Neural cell (in vitro differentiated cells): ENCODE data around the gene ABI3BP. TPM values are rescaled to one million over a fixed set of nuclear protein-coding genes. Genes with fewer than 3 reads are reported as not detected.

Experiments used
- H2AFZ ChIP-seq: fragments of 200-600, 300-800 bp; sonication (generic), shearing (Covaris generic); 2 replicates; pipeline ENCODE4 v1.6.0; 2014; ENCODE audit warnings: low read depth, mild to moderate bottlenecking, antibody characterized with exemption, low read length, moderate library complexity
- H3F3A ChIP-seq: fragments of 200-600 bp; shearing (Covaris generic); 2 replicates; pipeline ENCODE4 v1.6.1; 2016; ENCODE audit warnings: mild to moderate bottlenecking, moderate library complexity, mixed read lengths, antibody characterized with exemption, low read length; ENCODE audit not compliant: insufficient read depth, poor library complexity, severe bottlenecking
- H3K27ac ChIP-seq: fragments of 200-600, 300-800 bp; sonication (generic), shearing (Covaris generic); 2 replicates; pipeline ENCODE4 v1.5.1; 2014; ENCODE audit warnings: mild to moderate bottlenecking, low read length, moderate library complexity
- H3K27me3 ChIP-seq: fragments of 300-800, 200-600 bp; sonication (generic), shearing (Covaris generic); 2 replicates; pipeline ENCODE4 v1.6.0; 2014; ENCODE audit warnings: mild to moderate bottlenecking, low read depth, low read length, moderate library complexity; ENCODE audit not compliant: insufficient read depth
- H3K36me3 ChIP-seq: fragments of 300-800, 200-600 bp; sonication (generic), shearing (Covaris generic); 2 replicates; pipeline ENCODE4 v1.5.1; 2014; ENCODE audit warnings: mild to moderate bottlenecking, antibody characterized with exemption, low read length, moderate library complexity; ENCODE audit not compliant: insufficient read depth
- H3K4me2 ChIP-seq: fragments of 300-800, 200-600 bp; sonication (generic), shearing (Covaris generic); 2 replicates; pipeline ENCODE4 v1.6.0; 2014; ENCODE audit warnings: mild to moderate bottlenecking, low read length
- H3K4me3 ChIP-seq: fragments of 300-800, 200-600 bp; sonication (generic), shearing (Covaris generic); 2 replicates; pipeline ENCODE4 v1.5.1; 2014; ENCODE audit warnings: mild to moderate bottlenecking, low read length, moderate library complexity
- H3K79me2 ChIP-seq: fragments of 200-600 bp; shearing (Covaris generic); replicated peaks from 2 replicates; pipeline ENCODE4 v1.6.0; 2014; ENCODE audit warnings: mild to moderate bottlenecking, low read length, moderate library complexity; ENCODE audit not compliant: insufficient read depth
- H3K9ac ChIP-seq: fragments of 300-800, 200-600 bp; sonication (generic), shearing (Covaris generic); 2 replicates; pipeline ENCODE4 v1.6.1; 2016; ENCODE audit warnings: mild to moderate bottlenecking, low read length, mixed read lengths
- H3K9me2 ChIP-seq: fragments of 200-600 bp; shearing (Covaris generic); 2 replicates; pipeline ENCODE4 v1.6.1; 2016; ENCODE audit warnings: mild to moderate bottlenecking, low read length, mixed read lengths; ENCODE audit not compliant: insufficient read depth
- H3K9me3 ChIP-seq: fragments of 200-600, 300-800 bp; sonication (generic), shearing (Covaris generic); 2 replicates; pipeline ENCODE4 v1.6.1; 2016; ENCODE audit warnings: mild to moderate bottlenecking, mixed run types, low read length, moderate library complexity, mixed read lengths
- H4K20me1 ChIP-seq: fragments of 200-600 bp; shearing (Covaris generic); 2 replicates; pipeline ENCODE4 v1.6.1; 2016; ENCODE audit warnings: mild to moderate bottlenecking, mixed run types; ENCODE audit not compliant: insufficient read depth
- CTCF ChIP-seq: fragments of 450-650 bp; IDR thresholded peaks from 2 replicates; pipeline ENCODE4 v1.5.1; 2014; ENCODE audit warnings: antibody characterized with exemption, mild to moderate bottlenecking, moderate library complexity; ENCODE audit not compliant: poor library complexity, severe bottlenecking
- EP300 ChIP-seq: fragments of 450-650 bp; conservative IDR thresholded peaks from 2 replicates; pipeline ENCODE4 v1.6.1; 2014; ENCODE audit warnings: antibody characterized with exemption, mild to moderate bottlenecking, moderate library complexity; ENCODE audit not compliant: poor library complexity, severe bottlenecking
- EZH2 ChIP-seq: fragments of 200-600, 300-800 bp; shearing (Covaris generic), sonication (generic); IDR thresholded peaks from 2 replicates; pipeline ENCODE4 v1.6.1; 2014; ENCODE audit warnings: antibody characterized with exemption, low read length, borderline replicate concordance, mild to moderate bottlenecking; ENCODE audit not compliant: insufficient read depth, poor library complexity, severe bottlenecking
- MXI1 ChIP-seq: fragments of 450-650 bp; conservative IDR thresholded peaks from 2 replicates; pipeline ENCODE4 v1.6.1; 2014; ENCODE audit warnings: antibody characterized with exemption, mild to moderate bottlenecking; ENCODE audit not compliant: poor library complexity, severe bottlenecking
- POLR2AphosphoS5 ChIP-seq: IDR thresholded peaks from 2 replicates; pipeline ENCODE4 v1.6.1; 2012
- RAD21 ChIP-seq: fragments of 450-650 bp; conservative IDR thresholded peaks from 2 replicates; pipeline ENCODE4 v1.6.1; 2014; ENCODE audit warnings: antibody characterized with exemption, mild to moderate bottlenecking, moderate library complexity
- REST ChIP-seq: IDR thresholded peaks from 2 replicates; pipeline ENCODE4 v1.6.1; 2012; ENCODE audit warnings: borderline replicate concordance
- SMC3 ChIP-seq: fragments of 450-650 bp; conservative IDR thresholded peaks from 2 replicates; pipeline ENCODE4 v1.6.1; 2014; ENCODE audit warnings: antibody characterized with exemption, mild to moderate bottlenecking, moderate library complexity; ENCODE audit not compliant: poor library complexity
- TAF1 ChIP-seq: IDR thresholded peaks from 2 replicates; pipeline ENCODE4 v1.6.1; 2012; ENCODE audit warnings: low read depth
- polyA plus RNA-seq: library from polyadenylated mRNA; depleted of rRNA; stranded (reverse); fragments of >200 nt; gene quantifications from 2 replicates; pipeline ENCODE4 v1.2.3, GENCODE V29; 2014

The ABI3BP gene
- polyA plus RNA-seq, 1 donor from 2014 or later: not detected

GRCh38 chr3:100717637-100718487, 275.4 kb downstream of the ABI3BP start:
- H3K79me2 ChIP-seq: peaks cover 57% of the 10 kb centered on the region
- H3K9me2 ChIP-seq: no peaks in the 10 kb centered on the region
- no peak overlapping the region for H3K9ac ChIP-seq
- H3K4me3 ChIP-seq: no peak overlapping the region
- H3K9me3 ChIP-seq: no peaks in the 10 kb centered on the region
- H3K27ac ChIP-seq: no peak overlapping the region
- H4K20me1 ChIP-seq: no peaks in the 10 kb centered on the region
- no peak overlapping the region for H3K4me2 ChIP-seq
- TF ChIP-seq TAF1: no peak
- no peak for TF ChIP-seq REST
- no peak for TF ChIP-seq EP300
- no peak for TF ChIP-seq MXI1
- TF ChIP-seq CTCF: no peak
- TF ChIP-seq EZH2: no peak
- TF ChIP-seq RAD21: no peak
- TF ChIP-seq SMC3: no peak
- no peak for TF ChIP-seq POLR2AphosphoS5
- H3K27me3 ChIP-seq: no peaks in the 10 kb centered on the region
- no peaks in the 10 kb centered on the region for H3F3A ChIP-seq
- H3K36me3 ChIP-seq: peaks cover 10% of the 10 kb centered on the region
- H2AFZ ChIP-seq: no peak overlapping the region

- no peaks in the 10 kb centered on the region for H3K9me3 ChIP-seq
- no peak overlapping the region for H3K27ac ChIP-seq
- no peak overlapping the region for H3K9ac ChIP-seq
- no peaks in the 10 kb centered on the region for H3K27me3 ChIP-seq
- no peaks in the 10 kb centered on the region for H3K9me2 ChIP-seq
- no peak overlapping the region for H2AFZ ChIP-seq
- H3K36me3 ChIP-seq: peaks cover 10% of the 10 kb centered on the region
- H4K20me1 ChIP-seq: no peaks in the 10 kb centered on the region
- peaks cover 65% of the 10 kb centered on the region for H3K79me2 ChIP-seq
- H3F3A ChIP-seq: no peaks in the 10 kb centered on the region
- no peak overlapping the region for H3K4me3 ChIP-seq
- no peak overlapping the region for H3K4me2 ChIP-seq
- no peak for TF ChIP-seq MXI1
- no peak for TF ChIP-seq SMC3
- TF ChIP-seq REST: no peak
- TF ChIP-seq POLR2AphosphoS5: no peak
- TF ChIP-seq TAF1: no peak
- no peak for TF ChIP-seq EP300
- no peak for TF ChIP-seq EZH2
- TF ChIP-seq RAD21: no peak
- no peak for TF ChIP-seq CTCF
Observed at GRCh38 chr3:100717063-100717462, 276.2 kb downstream of the ABI3BP start.
